Muscle of leg (tissue), 11 donors: ENCODE data around the gene ESYT2. TPM values are rescaled to one million over a fixed set of nuclear protein-coding genes. Genes with fewer than 3 reads are reported as not detected.
A peak's percentile ranks its signal among the peaks of the same experiment; 100 is the strongest.

Source experiments
- DNase-seq: peaks from one replicate; pipeline ENCODE4 v3.0.0; 2013
- H3K27ac ChIP-seq: one replicate; pipeline ENCODE4 v1.5.1; 2013; ENCODE audit warnings: mild to moderate bottlenecking, low read length, control low read depth
- H3K27me3 ChIP-seq: one replicate; pipeline ENCODE4 v1.6.1; 2013; ENCODE audit warnings: low read length; ENCODE audit not compliant: control insufficient read depth, insufficient read depth
- H3K36me3 ChIP-seq: one replicate; pipeline ENCODE4 v1.6.1; 2013; ENCODE audit warnings: low read length; ENCODE audit not compliant: control insufficient read depth, insufficient read depth
- H3K4me1 ChIP-seq: one replicate; pipeline ENCODE4 v1.6.1; 2013; ENCODE audit warnings: low read length; ENCODE audit not compliant: control insufficient read depth, insufficient read depth
- H3K4me3 ChIP-seq: one replicate; pipeline ENCODE4 v1.5.1; 2013; ENCODE audit warnings: low read length, control low read depth
- H3K9me3 ChIP-seq: replicated peaks from 2 replicates; pipeline ENCODE4 v1.6.1; 2013; ENCODE audit warnings: low read depth, low read length; ENCODE audit not compliant: control insufficient read depth
- WGBS: methylation state at CpG from one replicate; pipeline ENCODE4 v1.1.5; 2013; ENCODE audit warnings: missing lambda C conversion rate; ENCODE audit not compliant: insufficient coverage; 5-methylcytosine and 5-hydroxymethylcytosine counted together
- polyA plus RNA-seq, 8 donors: library from polyadenylated mRNA; unstranded; fragments of 120-200 nt; gene quantifications; one replicate each; pipeline versions ENCODE4 v1.2.1 to v1.2.3, GENCODE V29; 2013; ENCODE audit warnings: inconsistent platforms in 1 of 8, low replicate concordance in 1 of 8; ENCODE audit not compliant: insufficient read length in 8 of 8, insufficient read depth in 1 of 8
- total RNA-seq: library from RNA; stranded (reverse); fragments of 120-200 nt; gene quantifications from one replicate; pipeline ENCODE4 v1.2.4, GENCODE V29; 2013

The ESYT2 gene
- total and polyA plus RNA-seq, 9 donors, result 27.4 to 46.5 (median 30.1) TPM

- no peak for DNase-seq
- Histone ChIP-seq H3K36me3 (peaks cover 68% of the 10 kb centered on the region), H3K9me3 (no peaks in the 10 kb centered on the region), H3K4me3 (no peak overlapping the region), H3K27me3 (no peaks in the 10 kb centered on the region), H3K4me1 (no peaks in the 10 kb centered on the region), H3K27ac (no peak overlapping the region)
- 94% methylated on average over 13 of the region's 19 CpGs for WGBS
Measured at GRCh38 chr7:158737064-158737695, 92.1 kb downstream of the ESYT2 start.

GRCh38 chr7:158735935-158736334 is 93.4 kb downstream of the ESYT2 start:
- no peak overlapping the region for H3K4me3 ChIP-seq
- H3K27me3 ChIP-seq, result no peaks in the 10 kb centered on the region
- DNase-seq, result no peak
- H3K4me1 ChIP-seq, result no peaks in the 10 kb centered on the region
- no peak overlapping the region for H3K27ac ChIP-seq
- 86% methylated on average over 10 of the region's 12 CpGs for WGBS
- H3K9me3 ChIP-seq, result no peaks in the 10 kb centered on the region
- H3K36me3 ChIP-seq, result peaks cover 56% of the 10 kb centered on the region

GRCh38 chr7:158734861-158735260 is 94.4 kb downstream of the ESYT2 start:
- H3K4me3 ChIP-seq, result no peak overlapping the region
- H3K4me1 ChIP-seq, result no peaks in the 10 kb centered on the region
- no peak overlapping the region for H3K27ac ChIP-seq
- 80% methylated on average over 3 of the region's 6 CpGs for WGBS
- no peak for DNase-seq
- H3K36me3 ChIP-seq, result peaks cover 45% of the 10 kb centered on the region
- H3K27me3 ChIP-seq, result no peaks in the 10 kb centered on the region
- no peaks in the 10 kb centered on the region for H3K9me3 ChIP-seq

GRCh38 chr7:158733775-158734494 is 95.4 kb downstream of the ESYT2 start:
- Histone ChIP-seq H3K27me3 (no peaks in the 10 kb centered on the region), H3K4me3 (no peak overlapping the region), H3K9me3 (no peaks in the 10 kb centered on the region), H3K27ac (no peak overlapping the region), H3K36me3 (peaks cover 39% of the 10 kb centered on the region), H3K4me1 (no peaks in the 10 kb centered on the region)
- no peak for DNase-seq
- WGBS, result 98% methylated on average over 15 of the region's 19 CpGs

- H3K27me3 ChIP-seq, result no peaks in the 10 kb centered on the region
- H3K4me3 ChIP-seq, result no peak overlapping the region
- no peaks in the 10 kb centered on the region for H3K9me3 ChIP-seq
- H3K27ac ChIP-seq, result no peak overlapping the region
- WGBS, result no CpG with 5 or more reads among the region's 1 CpG
- peaks cover 33% of the 10 kb centered on the region for H3K36me3 ChIP-seq
- DNase-seq, result no peak
- H3K4me1 ChIP-seq, result no peaks in the 10 kb centered on the region
Measured at GRCh38 chr7:158733220-158733519, 96.1 kb downstream of the ESYT2 start.

- H3K36me3 ChIP-seq, result peaks cover 28% of the 10 kb centered on the region
- 60% methylated on average over 5 of the region's 10 CpGs for WGBS
Measured at GRCh38 chr7:158732494-158733219, 96.7 kb downstream of the ESYT2 start.

GRCh38 chr7:158731761-158732160 is 97.5 kb downstream of the ESYT2 start:
- no peak overlapping the region for H3K4me3 ChIP-seq
- no peak overlapping the region for H3K27ac ChIP-seq
- H3K27me3 ChIP-seq, result no peaks in the 10 kb centered on the region
- H3K4me1 ChIP-seq, result peaks cover under 1% of the 10 kb centered on the region
- no peaks in the 10 kb centered on the region for H3K9me3 ChIP-seq
- 67% methylated on average over 4 of the region's 6 CpGs for WGBS
- peaks cover 21% of the 10 kb centered on the region for H3K36me3 ChIP-seq
- no peak for DNase-seq

More at GRCh38 chr7:158732494-158733219, 96.7 kb downstream of the ESYT2 start:
- H3K4me3 ChIP-seq, result no peak overlapping the region
- H3K27me3 ChIP-seq, result no peaks in the 10 kb centered on the region
- no peak for DNase-seq
- H3K27ac ChIP-seq, result no peak overlapping the region
- H3K4me1 ChIP-seq, result no peaks in the 10 kb centered on the region
- H3K9me3 ChIP-seq, result no peaks in the 10 kb centered on the region

GRCh38 chr7:158730383-158731346 is 98.6 kb downstream of the ESYT2 start:
- DNase-seq, result peak; percentile 30

GRCh38 chr7:158729646-158730382 is 99.5 kb downstream of the ESYT2 start:
- Histone ChIP-seq H3K36me3 (peaks cover 16% of the 10 kb centered on the region), H3K4me3 (no peak overlapping the region), H3K4me1 (peaks cover 6% of the 10 kb centered on the region), H3K27me3 (no peaks in the 10 kb centered on the region), H3K27ac (no peak overlapping the region), H3K9me3 (no peaks in the 10 kb centered on the region)
- DNase-seq, result no peak
- WGBS, result 79% methylated on average over 4 of the region's 7 CpGs

More at GRCh38 chr7:158730383-158731346, 98.6 kb downstream of the ESYT2 start:
- Histone ChIP-seq H3K4me3 (no peak overlapping the region), H3K4me1 (peaks cover 6% of the 10 kb centered on the region), H3K27ac (no peak overlapping the region), H3K9me3 (no peaks in the 10 kb centered on the region), H3K36me3 (peaks cover 18% of the 10 kb centered on the region), H3K27me3 (no peaks in the 10 kb centered on the region)
- whole genome bisulfite sequencing, result 65% methylated on average over 10 of the region's 23 CpGs
